Activated T-cell treated with anti-CD3 and anti-CD28 coated beads, Interleukin-2, amount 50 U/mL, for 72 hours (primary cell): ENCODE data around the gene KBTBD13. TPM values are rescaled to one million over a fixed set of nuclear protein-coding genes. Genes with fewer than 3 reads are reported as not detected.

Source experiments
- ATAC-seq, 2 donors: fragments of 150-1000 bp; cut with Tn5 transposase; replicated peaks in 1 of 2; 2 replicates each; pipeline ENCODE4 v1.10.0; 2021; ENCODE audit warnings: moderate library complexity in 2 of 2, mild to moderate bottlenecking in 1 of 2
- DNase-seq, 2 donors: peaks; one replicate each; pipeline ENCODE4 v3.0.0; 2021 to 2022; ENCODE audit warnings: mixed read lengths in 1 of 2
- H3K27ac Mint-ChIP-seq: one replicate; pipeline ENCODE4 v1.8.0; 2022; ENCODE audit warnings: mild to moderate bottlenecking, moderate library complexity, mixed read lengths
- H3K27me3 Mint-ChIP-seq: one replicate; pipeline ENCODE4 v1.8.0; 2022; ENCODE audit warnings: low read depth, mixed read lengths
- H3K36me3 Mint-ChIP-seq, 2 donors: one replicate each; pipeline ENCODE4 v1.8.0; 2022; ENCODE audit warnings: mixed read lengths in 2 of 2, mild to moderate bottlenecking in 1 of 2; ENCODE audit not compliant: insufficient read depth in 2 of 2
- H3K4me1 Mint-ChIP-seq: one replicate; pipeline ENCODE4 v1.8.0; 2022; ENCODE audit warnings: low read depth, mixed read lengths
- H3K4me3 Mint-ChIP-seq, 2 donors: one replicate each; pipeline ENCODE4 v1.8.0; 2022; ENCODE audit warnings: mild to moderate bottlenecking in 2 of 2, mixed read lengths in 2 of 2, moderate library complexity in 2 of 2
- H3K9me3 Mint-ChIP-seq, 2 donors: one replicate each; pipeline ENCODE4 v1.8.0; 2022; ENCODE audit warnings: mixed read lengths in 2 of 2
- total RNA-seq, 2 donors: library from RNA; stranded (reverse); gene quantifications; one replicate each; pipeline ENCODE4 v1.2.3, GENCODE V29; 2022

The KBTBD13 gene
- not detected for total RNA-seq

DNA sequence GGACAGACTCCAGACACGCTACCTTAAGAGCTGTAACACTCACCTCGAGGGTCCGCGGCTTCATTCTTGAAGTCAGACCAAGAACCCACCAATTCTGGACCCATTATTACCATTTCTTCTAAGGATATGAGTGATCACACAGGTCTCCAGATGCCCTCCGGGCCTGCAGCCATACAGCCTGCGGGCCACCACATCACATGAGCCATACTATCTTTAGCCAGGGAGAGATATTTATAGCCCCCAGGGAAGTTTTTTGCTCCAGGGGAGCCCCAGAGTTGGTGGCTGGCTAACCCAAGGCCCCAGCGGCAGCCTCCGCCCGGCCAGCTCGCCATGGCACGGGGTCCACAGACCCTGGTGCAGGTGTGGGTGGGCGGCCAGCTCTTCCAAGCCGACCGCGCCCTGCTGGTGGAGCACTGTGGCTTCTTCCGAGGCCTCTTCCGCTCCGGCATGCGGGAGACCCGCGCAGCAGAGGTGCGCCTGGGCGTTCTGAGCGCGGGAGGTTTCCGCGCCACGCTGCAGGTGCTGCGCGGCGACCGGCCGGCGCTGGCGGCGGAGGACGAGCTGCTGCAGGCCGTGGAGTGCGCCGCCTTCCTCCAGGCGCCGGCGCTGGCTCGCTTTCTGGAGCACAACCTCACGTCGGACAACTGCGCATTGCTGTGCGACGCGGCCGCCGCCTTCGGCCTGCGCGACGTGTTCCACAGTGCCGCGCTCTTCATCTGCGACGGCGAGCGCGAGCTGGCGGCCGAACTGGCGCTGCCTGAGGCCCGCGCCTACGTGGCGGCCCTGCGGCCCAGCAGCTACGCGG lies at the start of gene KBTBD13:
TSS of gene KBTBD13 (plus strand) at position 261 of the 805 bp plus-strand sequence. CDS start at position 331, 70 bp downstream.
- H3K27ac Mint-ChIP-seq: no peak within 1 kb of the TSS
- DNase-seq: no peak
- no peaks in the 10 kb centered on the region for H3K36me3 Mint-ChIP-seq
- peaks cover 25% of the 10 kb centered on the region for H3K27me3 Mint-ChIP-seq
- H3K4me1 Mint-ChIP-seq: peaks cover 11% of the 10 kb centered on the region
- H3K9me3 Mint-ChIP-seq: no peaks in the 10 kb centered on the region
- no peak for ATAC-seq
- H3K4me3 Mint-ChIP-seq: peak within 1 kb of the TSS in 1 of 2 donors; percentile 31

DNA sequence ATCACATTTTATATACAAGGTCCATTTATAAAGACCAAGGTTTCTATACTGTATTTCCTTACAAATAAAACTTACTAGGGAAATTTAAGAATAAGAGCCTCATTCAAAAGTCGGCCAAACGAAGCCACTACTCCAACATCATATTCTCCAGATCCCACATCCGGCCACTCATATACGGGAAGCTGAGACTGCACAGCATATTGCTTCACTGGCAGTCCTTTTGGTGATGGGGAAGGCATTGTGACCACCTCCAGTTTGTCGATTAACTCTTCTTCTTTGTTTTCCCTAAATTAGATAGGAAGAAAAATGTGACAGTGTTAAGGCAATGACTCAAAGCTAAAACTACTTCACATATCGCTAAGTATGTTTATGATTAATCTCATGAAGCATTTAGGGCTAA lies 49.8 kb upstream of the KBTBD13 start:
- peaks cover 5 to 7% of the 10 kb centered on the region in 2 donors for H3K36me3 Mint-ChIP-seq
- H3K9me3 Mint-ChIP-seq: no peaks in the 10 kb centered on the region
- peaks cover 12% of the 10 kb centered on the region for H3K4me1 Mint-ChIP-seq
- H3K27ac Mint-ChIP-seq: no peak overlapping the region
- ATAC-seq (no peak), DNase-seq (no peak)
- H3K27me3 Mint-ChIP-seq: peaks cover 9% of the 10 kb centered on the region
- peak overlapping the region in 1 of 2 donors; percentile 11 for H3K4me3 Mint-ChIP-seq

DNA sequence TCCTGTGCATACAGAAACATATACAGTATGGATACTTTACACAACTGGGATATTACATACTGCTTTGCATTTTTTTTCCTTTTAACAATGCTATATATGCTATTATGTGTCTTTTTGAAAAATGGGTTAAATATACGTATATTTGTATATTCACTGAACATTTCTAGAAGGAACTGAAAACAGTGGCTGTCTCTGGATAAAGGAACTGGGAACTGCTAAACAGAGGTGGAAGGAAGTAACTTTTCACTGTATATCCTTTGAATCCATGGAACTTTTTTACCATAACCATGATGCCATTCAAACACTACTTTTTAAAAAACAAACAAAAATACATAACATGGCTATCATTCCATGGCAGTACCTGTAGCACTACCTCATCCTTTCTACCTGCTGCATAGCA lies 49.0 kb upstream of the KBTBD13 start:
- Mint-ChIP-seq H3K4me3 (peak overlapping the region; percentile 85 to 90), H3K9me3 (no peaks in the 10 kb centered on the region), H3K27me3 (peaks cover 17% of the 10 kb centered on the region), H3K36me3 (peaks cover 5 to 7% of the 10 kb centered on the region in 2 donors), H3K27ac (no peak overlapping the region), H3K4me1 (peaks cover 12% of the 10 kb centered on the region)
- DNase-seq (no peak), ATAC-seq (no peak)

DNA sequence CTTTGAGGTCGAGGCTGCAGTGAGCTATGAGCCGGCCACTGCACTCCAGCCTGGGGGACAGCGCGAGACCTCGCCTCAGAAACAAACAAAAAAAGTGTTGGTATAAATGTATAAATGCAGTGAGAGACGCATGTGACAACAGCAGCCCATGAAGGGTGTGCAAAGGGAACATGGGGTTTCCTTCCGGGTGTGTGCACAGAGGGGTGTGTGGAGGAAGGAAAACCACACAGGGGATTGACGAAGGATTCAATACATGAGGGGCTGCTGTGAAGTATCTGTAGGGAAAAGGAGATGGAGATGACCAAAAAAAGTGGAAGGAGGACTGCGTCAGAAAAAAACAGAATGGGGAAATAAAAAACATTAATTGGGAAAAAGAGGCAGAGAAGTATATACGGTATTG lies 48.2 kb upstream of the KBTBD13 start:
- no peaks in the 10 kb centered on the region for H3K9me3 Mint-ChIP-seq
- DNase-seq (peak in 1 of 2 donors; percentile 5), ATAC-seq (no peak)
- peak overlapping the region; percentile 58 for H3K27ac Mint-ChIP-seq
- peaks cover 17% of the 10 kb centered on the region for H3K27me3 Mint-ChIP-seq
- H3K4me1 Mint-ChIP-seq: peaks cover 16% of the 10 kb centered on the region
- peaks cover 5 to 7% of the 10 kb centered on the region in 2 donors for H3K36me3 Mint-ChIP-seq
- peak overlapping the region; percentile 85 to 90 for H3K4me3 Mint-ChIP-seq

DNA sequence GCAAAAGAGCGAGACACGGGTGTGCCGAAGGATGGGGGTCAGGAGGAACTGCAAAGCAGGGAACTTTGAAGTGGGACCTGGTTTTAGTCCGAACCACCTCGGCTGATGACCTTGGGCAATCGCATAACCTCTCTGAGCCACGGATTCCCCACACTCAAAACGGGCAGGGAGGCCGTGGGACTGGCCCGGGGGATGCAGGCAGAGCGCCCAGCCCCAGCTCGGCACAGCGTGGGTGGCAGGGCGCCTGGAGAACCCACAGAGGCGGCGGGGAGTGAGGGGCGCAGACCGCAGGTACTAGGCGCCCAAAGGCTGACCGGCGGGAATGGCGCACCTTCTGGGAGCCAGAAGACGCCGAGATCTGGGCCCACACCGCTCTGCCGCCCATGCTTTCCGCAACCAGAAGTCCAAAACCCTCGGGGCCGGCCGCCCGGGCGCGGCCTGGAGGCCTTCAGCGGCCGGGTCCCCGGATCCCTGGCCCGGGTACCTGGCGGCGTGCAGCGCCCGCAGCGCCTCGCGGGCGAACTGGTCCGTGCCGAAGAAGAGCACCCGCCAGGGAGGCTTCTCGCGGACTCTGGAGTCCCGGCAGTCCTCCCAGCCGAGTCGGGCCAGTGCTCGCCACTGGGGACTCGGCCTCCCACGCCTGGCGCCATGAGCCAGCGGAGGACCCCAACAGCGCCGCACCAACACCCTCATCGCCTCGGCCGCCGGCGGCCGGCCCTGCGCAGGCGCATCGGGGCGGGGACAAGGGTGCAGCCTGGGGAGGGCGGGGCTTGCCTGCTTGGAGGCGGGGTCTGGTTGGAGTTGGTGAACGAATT lies 47.4 kb upstream of the KBTBD13 start, which contains the start of gene MTFMT:
TSS of gene MTFMT (minus strand) at position 719 of the 815 bp plus-strand sequence. CDS start at position 693, 26 bp downstream.
- H3K27ac Mint-ChIP-seq: peak within 1 kb of the TSS; percentile 58
- DNase-seq (peak; percentile 94 to 95), ATAC-seq (peak; percentile 93 to 95)
- peak within 1 kb of the TSS; percentile 85 to 90 for H3K4me3 Mint-ChIP-seq
- H3K27me3 Mint-ChIP-seq: peaks cover 17% of the 10 kb centered on the region
- H3K4me1 Mint-ChIP-seq: peaks cover 24% of the 10 kb centered on the region
- H3K36me3 Mint-ChIP-seq: peaks cover 3 to 7% of the 10 kb centered on the region in 2 donors
- H3K9me3 Mint-ChIP-seq: no peaks in the 10 kb centered on the region

DNA sequence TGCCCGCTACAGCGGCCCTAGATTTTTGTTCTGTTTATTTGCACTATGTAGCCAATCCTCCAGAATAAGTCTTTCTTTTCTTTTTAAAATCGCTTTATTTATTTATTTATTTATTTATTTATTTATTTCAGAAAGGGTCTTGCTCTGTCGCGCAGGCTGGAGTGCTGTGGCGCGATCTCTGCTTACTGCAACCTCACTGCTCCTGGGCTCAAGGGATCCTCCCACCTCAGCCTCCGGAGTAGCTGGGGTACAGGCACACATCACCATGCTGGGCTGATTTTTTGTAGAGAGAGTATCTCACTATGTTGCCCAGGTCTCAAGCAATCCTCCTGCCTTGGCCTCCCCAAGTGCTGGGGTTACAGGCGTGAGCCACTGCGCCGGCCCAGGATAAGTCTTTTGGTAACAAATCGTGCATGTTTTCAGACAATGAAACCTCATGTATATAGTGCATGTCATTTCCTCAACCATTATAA lies 46.8 kb upstream of the KBTBD13 start:
- ATAC-seq (no peak), DNase-seq (no peak)
- peaks cover 3 to 6% of the 10 kb centered on the region in 2 donors for H3K36me3 Mint-ChIP-seq
- no peaks in the 10 kb centered on the region for H3K9me3 Mint-ChIP-seq
- H3K27ac Mint-ChIP-seq: no peak overlapping the region
- peak overlapping the region; percentile 62 to 90 for H3K4me3 Mint-ChIP-seq
- peaks cover 17% of the 10 kb centered on the region for H3K27me3 Mint-ChIP-seq
- H3K4me1 Mint-ChIP-seq: peaks cover 27% of the 10 kb centered on the region

DNA sequence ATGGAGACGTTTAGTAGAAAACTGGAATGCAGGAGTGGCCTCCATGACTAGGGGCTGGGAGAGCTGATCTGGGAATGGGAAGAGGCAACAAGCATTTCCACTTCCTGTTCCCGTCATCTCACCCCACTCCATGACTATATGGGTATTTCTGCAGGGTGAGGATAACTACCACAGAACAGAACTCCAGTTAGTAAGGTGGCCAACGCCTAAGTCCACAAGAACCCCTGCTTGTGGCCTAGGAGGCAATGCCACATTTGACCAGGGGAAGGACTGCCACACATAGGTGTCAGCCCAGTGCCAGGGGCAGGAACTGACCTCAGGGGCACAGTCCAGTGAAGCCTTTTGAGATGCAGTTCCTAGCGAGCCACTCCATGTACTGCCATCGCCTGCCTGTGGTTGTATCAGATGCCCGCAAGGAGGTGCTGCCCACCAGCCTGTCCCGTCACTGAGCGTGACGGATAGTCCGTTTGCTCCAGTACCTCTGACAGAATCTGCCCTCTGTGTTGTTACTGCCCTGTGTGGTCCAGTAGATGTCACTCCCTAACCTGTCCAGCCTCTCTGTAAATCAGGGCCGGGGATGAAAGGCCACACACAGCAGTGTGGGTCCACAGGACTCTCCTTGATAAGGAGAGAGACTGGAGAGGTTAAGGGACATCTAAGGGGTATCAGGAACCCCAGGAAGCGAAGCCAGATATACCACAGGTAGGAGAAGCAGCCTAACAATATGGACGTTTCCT lies 43.6 kb upstream of the KBTBD13 start:
- Mint-ChIP-seq H3K4me3 (peak overlapping the region; percentile 35 to 43), H3K27ac (no peak overlapping the region), H3K27me3 (peaks cover 17% of the 10 kb centered on the region), H3K36me3 (peaks cover 3% of the 10 kb centered on the region in 2 donors), H3K4me1 (peaks cover 22% of the 10 kb centered on the region), H3K9me3 (no peaks in the 10 kb centered on the region)
- ATAC-seq (peak; percentile 55 to 65), DNase-seq (peak; percentile 42 to 63)

DNA sequence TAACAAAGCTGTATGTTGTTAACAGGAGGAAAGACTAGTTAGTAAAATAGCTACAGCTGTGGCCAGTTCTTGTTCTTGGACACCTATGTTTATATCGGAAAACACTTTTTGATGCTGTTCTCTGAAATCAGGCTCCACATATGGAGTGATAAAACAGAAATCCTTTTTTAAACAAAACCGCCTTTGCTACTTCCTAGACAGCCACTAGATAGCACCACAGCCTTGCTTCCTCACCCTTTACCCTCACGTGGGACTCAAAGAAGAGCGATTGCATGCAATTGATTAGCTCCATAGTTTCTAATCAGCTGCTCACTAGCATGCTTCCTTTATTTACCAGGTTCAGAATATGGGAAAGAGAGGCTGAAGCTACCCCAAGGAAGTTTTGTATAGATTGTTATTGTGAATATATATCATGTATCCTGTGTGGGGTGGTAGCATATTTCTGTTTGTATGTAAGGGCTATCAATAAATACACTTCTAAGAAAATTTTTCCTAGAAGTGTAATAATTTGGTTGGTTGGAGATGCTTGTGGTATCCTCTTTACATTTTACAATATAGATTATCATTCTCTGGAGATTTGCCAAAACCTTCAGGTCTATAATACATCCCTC lies 42.8 kb upstream of the KBTBD13 start:
- Mint-ChIP-seq H3K27me3 (peaks cover 17% of the 10 kb centered on the region), H3K36me3 (no peaks in the 10 kb centered on the region), H3K27ac (no peak overlapping the region), H3K4me3 (no peak overlapping the region), H3K9me3 (no peaks in the 10 kb centered on the region), H3K4me1 (peaks cover 14% of the 10 kb centered on the region)
- ATAC-seq (peak in 1 of 2 donors; percentile 30), DNase-seq (peak in 1 of 2 donors; percentile 27)

DNA sequence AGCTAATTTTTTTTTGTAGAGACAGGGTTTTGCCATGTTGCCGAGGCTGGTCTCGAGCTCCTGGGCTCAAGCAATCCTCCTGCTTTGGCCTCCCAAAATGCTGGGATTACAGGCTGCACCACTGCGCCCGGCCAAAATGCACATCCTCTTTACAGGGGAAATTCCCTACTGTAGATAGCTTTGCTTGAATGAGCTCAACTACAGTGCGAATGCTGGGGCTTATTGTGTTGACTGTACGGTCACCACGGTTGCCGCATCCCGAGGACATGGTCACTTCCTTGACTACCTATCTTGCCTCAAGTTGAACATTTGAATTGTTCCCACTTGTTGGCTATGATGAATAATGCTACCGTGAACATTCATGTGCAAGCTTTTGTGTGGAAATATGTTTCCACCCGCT lies 41.8 kb upstream of the KBTBD13 start:
- Mint-ChIP-seq H3K4me3 (no peak overlapping the region), H3K27me3 (peaks cover 17% of the 10 kb centered on the region), H3K36me3 (no peaks in the 10 kb centered on the region), H3K4me1 (peaks cover 14% of the 10 kb centered on the region), H3K27ac (no peak overlapping the region), H3K9me3 (no peaks in the 10 kb centered on the region)
- ATAC-seq: no peak
- DNase-seq: no peak

DNA sequence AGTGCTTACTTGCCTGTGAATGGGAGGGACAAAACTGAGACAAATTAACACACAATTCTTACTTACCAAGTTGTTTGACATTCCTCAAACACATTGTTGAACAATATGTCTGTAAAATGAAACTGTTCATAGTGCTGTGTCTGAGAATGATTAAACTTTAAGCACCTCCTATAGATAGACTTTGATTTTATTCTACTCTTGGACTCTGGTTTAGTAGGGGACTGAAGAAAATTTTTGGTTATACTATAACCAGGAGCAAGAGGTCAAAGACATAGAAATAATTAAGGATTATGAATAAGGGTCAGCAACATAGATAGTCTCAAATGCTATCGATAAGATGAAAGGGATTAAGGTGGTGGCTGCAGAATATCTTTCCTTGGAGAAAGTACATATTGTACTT lies 39.2 kb upstream of the KBTBD13 start:
- Mint-ChIP-seq H3K9me3 (no peaks in the 10 kb centered on the region), H3K4me1 (peaks cover 14% of the 10 kb centered on the region), H3K27ac (no peak overlapping the region), H3K36me3 (no peaks in the 10 kb centered on the region), H3K4me3 (no peak overlapping the region), H3K27me3 (peaks cover 3% of the 10 kb centered on the region)
- no peak for DNase-seq
- no peak for ATAC-seq

DNA sequence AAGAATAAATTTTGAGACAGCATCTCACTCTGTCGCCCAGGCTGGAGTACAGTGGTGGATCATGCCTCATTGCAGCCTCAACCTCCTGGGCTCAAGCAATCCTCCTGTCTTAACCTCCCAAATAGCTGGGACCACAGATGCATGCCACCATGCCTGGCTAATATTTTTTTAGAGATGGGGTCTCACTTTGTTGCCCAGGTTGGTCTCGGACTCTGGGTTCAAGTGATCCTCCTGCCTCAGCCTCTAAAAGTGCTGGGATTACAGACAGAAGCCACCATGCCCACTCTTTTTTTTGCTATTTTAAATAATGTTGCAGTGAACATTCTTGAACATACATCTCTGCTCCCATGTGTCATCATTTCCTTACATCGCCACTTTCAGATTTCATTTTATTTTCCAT lies 38.1 kb upstream of the KBTBD13 start:
- no peak overlapping the region for H3K27ac Mint-ChIP-seq
- no peaks in the 10 kb centered on the region for H3K27me3 Mint-ChIP-seq
- H3K36me3 Mint-ChIP-seq: no peaks in the 10 kb centered on the region
- no peak overlapping the region for H3K4me3 Mint-ChIP-seq
- H3K9me3 Mint-ChIP-seq: no peaks in the 10 kb centered on the region
- no peak for DNase-seq
- peaks cover 9% of the 10 kb centered on the region for H3K4me1 Mint-ChIP-seq
- ATAC-seq: no peak

DNA sequence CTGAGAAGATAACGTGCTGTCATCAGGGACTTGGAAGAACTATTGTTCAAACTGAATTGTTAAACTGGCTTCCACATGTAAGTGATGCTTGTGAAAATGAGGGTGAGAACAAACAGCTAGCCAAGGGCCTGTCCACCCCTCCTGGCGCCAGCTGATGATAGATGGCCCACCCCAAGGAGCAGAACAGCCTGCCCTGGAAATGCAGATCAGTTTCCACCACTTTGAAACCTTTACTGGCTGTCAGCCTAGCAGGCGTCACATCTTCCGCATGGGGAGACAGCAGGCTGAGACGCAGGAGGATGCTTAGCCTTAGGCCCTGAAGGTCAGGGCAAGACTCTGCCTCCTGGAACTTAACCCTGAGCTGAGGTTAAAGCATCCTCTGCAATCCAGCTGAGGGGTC lies 37.7 kb upstream of the KBTBD13 start:
- Mint-ChIP-seq H3K4me3 (no peak overlapping the region), H3K4me1 (peaks cover 6% of the 10 kb centered on the region), H3K27ac (no peak overlapping the region), H3K9me3 (no peaks in the 10 kb centered on the region), H3K36me3 (no peaks in the 10 kb centered on the region), H3K27me3 (no peaks in the 10 kb centered on the region)
- DNase-seq (no peak), ATAC-seq (no peak)
